HFFc6 (cell line): ENCODE results near the gene CEP19. TPM values are rescaled to one million over a fixed set of nuclear protein-coding genes. Genes with fewer than 3 reads are reported as not detected.

Source experiments
- DNase-seq: peaks from one replicate; pipeline ENCODE4 v3.0.0-alpha.2; 2018
- H3K27ac Mint-ChIP-seq: 2 replicates; pipeline ENCODE4 v1.8.0; 2020; ENCODE audit warnings: mild to moderate bottlenecking, mixed read lengths
- H3K27me3 Mint-ChIP-seq: 2 replicates; pipeline ENCODE4 v1.8.0; 2021; ENCODE audit warnings: mild to moderate bottlenecking, moderate library complexity, mixed read lengths; ENCODE audit not compliant: insufficient read depth
- H3K36me3 Mint-ChIP-seq: 2 replicates; pipeline ENCODE4 v1.8.0; 2021; ENCODE audit warnings: low read depth, mixed read lengths
- H3K4me1 Mint-ChIP-seq: 2 replicates; pipeline ENCODE4 v1.8.0; 2020; ENCODE audit warnings: low read depth, mixed read lengths
- H3K4me3 Mint-ChIP-seq: 2 replicates; pipeline ENCODE4 v1.8.0; 2020; ENCODE audit warnings: mild to moderate bottlenecking, moderate library complexity, mixed read lengths
- H3K9me3 Mint-ChIP-seq: 2 replicates; pipeline ENCODE4 v1.8.0; 2020; ENCODE audit warnings: mild to moderate bottlenecking, mixed read lengths
- CTCF ChIP-seq: fragments of 200-600 bp; sonication (generic); IDR thresholded peaks from 2 replicates; pipeline ENCODE4 v1.5.0; 2021; ENCODE audit warnings: antibody characterized with exemption, mild to moderate bottlenecking
- total RNA-seq, 6 experiments: library from RNA; stranded (reverse); fragmentation: NEBNext Ultra II Directional; extraction: Animal tissue kit (Norgen Biotek cat#: 25700); gene quantifications; 2 replicates in 1 of 6; 3 replicates in 5 of 6; pipeline ENCODE4 v1.2.3, GENCODE V29; 2021

Gene CEP19
- total RNA-seq, 6 experiments from 2014 or later, result 1.9 to 2.6 (median 2.1) TPM

GRCh38 chr3:196706327-196706726 is 5.7 kb downstream of the CEP19 start:
- TF ChIP-seq CTCF, result no peak
- Mint-ChIP-seq H3K27ac (no peak overlapping the region), H3K4me1 (peaks cover 6% of the 10 kb centered on the region), H3K4me3 (no peak overlapping the region), H3K36me3 (peaks cover 4% of the 10 kb centered on the region; the same call in 1 of the 2 replicates), H3K9me3 (no peaks in the 10 kb centered on the region), H3K27me3 (peaks cover 13% of the 10 kb centered on the region; the same call in 1 of the 2 replicates)
- DNase-seq, result no peak

GRCh38 chr3:196700801-196701200 is 11.2 kb downstream of the CEP19 start:
- Mint-ChIP-seq H3K4me1 (no peaks in the 10 kb centered on the region), H3K4me3 (no peak overlapping the region), H3K9me3 (no peaks in the 10 kb centered on the region), H3K27ac (no peak overlapping the region), H3K27me3 (peaks cover 11% of the 10 kb centered on the region; the same call in 1 of the 2 replicates), H3K36me3 (peaks cover 4% of the 10 kb centered on the region; the same call in 1 of the 2 replicates)
- TF ChIP-seq CTCF, result no peak
- no peak for DNase-seq

- H3K27ac Mint-ChIP-seq, result no peak overlapping the region
These were observed 12.3 kb downstream of the CEP19 start for GRCh38 chr3:196699749-196700148.

GRCh38 chr3:196697270-196697669 is 14.8 kb downstream of the CEP19 start:
- no peak overlapping the region for H3K4me3 Mint-ChIP-seq
- H3K27me3 Mint-ChIP-seq, result peaks cover 8% of the 10 kb centered on the region; the same call in 1 of the 2 replicates
- no peak for TF ChIP-seq CTCF
- no peak for DNase-seq
- no peak overlapping the region for H3K27ac Mint-ChIP-seq
- no peaks in the 10 kb centered on the region for H3K36me3 Mint-ChIP-seq
- H3K4me1 Mint-ChIP-seq, result no peaks in the 10 kb centered on the region
- H3K9me3 Mint-ChIP-seq, result no peaks in the 10 kb centered on the region

More at GRCh38 chr3:196699749-196700148, 12.3 kb downstream of the CEP19 start:
- H3K4me1 Mint-ChIP-seq, result no peaks in the 10 kb centered on the region
- H3K9me3 Mint-ChIP-seq, result no peaks in the 10 kb centered on the region
- H3K4me3 Mint-ChIP-seq, result no peak overlapping the region
- H3K27me3 Mint-ChIP-seq, result peaks cover 11% of the 10 kb centered on the region; the same call in 1 of the 2 replicates
- TF ChIP-seq CTCF, result no peak
- DNase-seq, result no peak
- peaks cover 4% of the 10 kb centered on the region; the same call in 1 of the 2 replicates for H3K36me3 Mint-ChIP-seq

- H3K27ac Mint-ChIP-seq, result no peak overlapping the region
- H3K4me3 Mint-ChIP-seq, result no peak overlapping the region
- H3K4me1 Mint-ChIP-seq, result no peaks in the 10 kb centered on the region
- no peak for TF ChIP-seq CTCF
- no peaks in the 10 kb centered on the region for H3K9me3 Mint-ChIP-seq
- H3K27me3 Mint-ChIP-seq, result peaks cover 14% of the 10 kb centered on the region
- no peaks in the 10 kb centered on the region for H3K36me3 Mint-ChIP-seq
- no peak for DNase-seq
These were observed 16.2 kb downstream of the CEP19 start for GRCh38 chr3:196695849-196696226.
